Pancreas (tissue), 10 donors: Measurements from ENCODE around the gene PP2D1. TPM values are rescaled to one million over a fixed set of nuclear protein-coding genes. Genes with fewer than 3 reads are reported as not detected.
"Not testable (repeated sequence)": the region's sequence is repeated elsewhere in the genome, so short reads cannot be mapped to it uniquely, and the experiment has no call there.

Experiments used
- ATAC-seq, 4 donors: fragments of 200-7000 bp; cut with Tn5 transposase; one replicate each; pipeline versions ENCODE4 v1.8.0 to v1.9.1; 2020; ENCODE audit warnings: mild to moderate bottlenecking in 4 of 4, moderate library complexity in 4 of 4
- DNase-seq, 6 donors: peaks; one replicate each; pipeline ENCODE4 v3.0.0-alpha.2; 2020
- FAIRE-seq: peaks from 2 replicates; lab custom pipeline; 2012; peaks lifted over from hg19 to GRCh38; lab: Jason Lieb, UNC
- H3K27ac ChIP-seq, 4 donors: fragments of 200-600 bp; sonication (generic); 1 replicate in 3 of 4; 2 replicates in 1 of 4; pipeline versions ENCODE4 v1.5.0 to v1.8.0; 2020
- H3K27me3 ChIP-seq, 4 donors: fragments of 200-600 bp; one replicate each; pipeline ENCODE4 v1.8.0; 2021
- H3K36me3 ChIP-seq, 3 donors: fragments of 200-600 bp; sonication (generic) in 1 of 3; one replicate each; pipeline versions ENCODE4 v1.5.0 to v1.8.0; 2020 to 2021
- H3K4me1 ChIP-seq, 3 donors: fragments of 200-600 bp; one replicate each; pipeline ENCODE4 v1.8.0; 2021
- H3K4me3 ChIP-seq, 4 donors: fragments of 200-600 bp; sonication (generic) in 2 of 4; one replicate each; pipeline versions ENCODE4 v1.5.0 to v1.8.0; 2020 to 2021
- H3K9me3 ChIP-seq, 4 donors: fragments of 200-600 bp; one replicate each; pipeline ENCODE4 v1.8.0; 2021
- CTCF ChIP-seq, 4 donors: fragments of 200-600 bp; sonication (generic) in 3 of 4; IDR thresholded peaks; one replicate each; pipeline versions ENCODE4 v1.5.0 to v1.8.0; 2021; ENCODE audit warnings: antibody characterized with exemption in 4 of 4
- WGBS, 2 donors: extraction: QIAGEN DNeasy Blood & Tissue Kit; methylation state at CpG; one replicate each; pipeline ENCODE4 v1.1.7; 2013; 5-methylcytosine and 5-hydroxymethylcytosine counted together
- intact Hi-C, 3 donors: fragments of 100-400 bp; cut with DNase I; formaldehyde crosslinking; loops; one replicate each; pipeline versions ENCODE4 v1.11.1 to v1.14.2; 2022
- polyA plus RNA-seq, 2 donors: library from polyadenylated mRNA; stranded (reverse); fragments of 200-250 nt; gene quantifications; one replicate each; pipeline ENCODE4 v1.2.3, GENCODE V29; 2013
- total RNA-seq, 6 donors: library from RNA; stranded (reverse); fragmentation: NEBNext Ultra II Directional in 4 of 6; extraction: Animal tissue kit (Norgen Biotek cat#: 25700) in 4 of 6; gene quantifications; one replicate each; pipeline versions ENCODE4 v1.2.1 to v1.2.4, GENCODE V29; 2021 to 2023
- donor health status: healthy with polysubstance abuse.
- donor health status: DM: no; HTN: no; CAD: no; lungs with moderate emphysema.
- donor health status: DM: no; HTN: no; CAD: no.
- donor health status: control.
- donor health status: control.
- donor health status: Bipolar disorder and iron deficiency.
- donor health status: DM: yes; HTN: yes; CAD: no.
- donor health status: DM: no; HTN: no; CAD: no.
- donor health status: DM: no; HTN: no; CAD: no.
- donor health status: DM: yes; HTN: yes; CAD: no.

Gene PP2D1
- total and polyA plus RNA-seq, 8 donors, result not detected

GRCh38 chr3:20038699-20039465 lies 26.8 kb upstream of the PP2D1 start:
- FAIRE-seq (no peak), ATAC-seq (no peak), DNase-seq (no peak)
- Histone ChIP-seq H3K4me1 (peaks cover 0 to 30% (median 21%) of the 10 kb centered on the region in 3 donors), H3K27me3 (no peaks in the 10 kb centered on the region), H3K36me3 (no peaks in the 10 kb centered on the region), H3K9me3 (no peaks in the 10 kb centered on the region), H3K27ac (peak overlapping the region; percentile 89 to 98 (median 92)), H3K4me3 (peak overlapping the region; percentile 49 to 84 (median 70))
- 7 to 9% methylated on average over 16 of the region's 16 CpGs for WGBS, 2 donors
- intact Hi-C loops, result loop anchor here in 1 of 3 donors (10.0 kb wide), 1 partner anchor 146 kb away; the partner anchor contains the start of gene SGO1
- TF ChIP-seq CTCF (IDR thresholded peaks at IDR 0.05), result no peak

GRCh38 chr3:20037255-20037996 lies 25.4 kb upstream of the PP2D1 start:
- WGBS, 2 donors, result 65 to 83% methylated on average over 1 of the region's 1 CpG
- intact Hi-C loops, result loop anchor here in 1 of 3 donors (10.0 kb wide), 1 partner anchor 147 kb away; the partner anchor contains the start of gene SGO1
- H3K36me3 ChIP-seq, result no peaks in the 10 kb centered on the region
- H3K4me1 ChIP-seq, result peaks cover 0 to 15% (median 9%) of the 10 kb centered on the region in 3 donors
- H3K27ac ChIP-seq, result no peak overlapping the region
- no peaks in the 10 kb centered on the region for H3K9me3 ChIP-seq
- FAIRE-seq (no peak), ATAC-seq (no peak), DNase-seq (no peak)
- H3K27me3 ChIP-seq, result no peaks in the 10 kb centered on the region
- no peak overlapping the region for H3K4me3 ChIP-seq
- TF ChIP-seq CTCF (IDR thresholded peaks at IDR 0.05), result no peak

- no peak overlapping the region for H3K4me3 ChIP-seq
- no peak for FAIRE-seq
- no peak overlapping the region for H3K27ac ChIP-seq
- no peaks in the 10 kb centered on the region for H3K9me3 ChIP-seq
- ATAC-seq, result no peak
- no peaks in the 10 kb centered on the region for H3K36me3 ChIP-seq
- DNase-seq, result no peak
- H3K27me3 ChIP-seq, result no peaks in the 10 kb centered on the region
- TF ChIP-seq CTCF (IDR thresholded peaks at IDR 0.05), result no peak
- 73 to 80% methylated on average over 4 of the region's 4 CpGs for WGBS, 2 donors
- H3K4me1 ChIP-seq, result peaks cover 0 to 6% (median 0%) of the 10 kb centered on the region in 3 donors
- intact Hi-C loops, result loop anchor here in 1 of 3 donors (10.0 kb wide), 1 partner anchor 150 kb away; the partner anchor contains the start of gene SGO1
Observed at GRCh38 chr3:20035019-20035418, 23.0 kb upstream of the PP2D1 start.

- H3K9me3 ChIP-seq, H3K36me3 ChIP-seq, H3K4me1 ChIP-seq, ATAC-seq, H3K27ac ChIP-seq, H3K27me3 ChIP-seq, FAIRE-seq, H3K4me3 ChIP-seq, DNase-seq: not testable (repeated sequence)
- 91 to 95% methylated on average over 7 of the region's 7 CpGs for WGBS, 2 donors
- intact Hi-C loops, result loop anchor here in 1 of 3 donors (10.0 kb wide), 1 partner anchor 153 kb away; the partner anchor contains the start of gene SGO1
Observed at GRCh38 chr3:20031939-20032338, 19.9 kb upstream of the PP2D1 start.

- Histone ChIP-seq H3K9me3 (no peaks in the 10 kb centered on the region), H3K4me1 (peaks cover 0 to 3% (median 0%) of the 10 kb centered on the region in 3 donors), H3K4me3 (no peak overlapping the region), H3K36me3 (no peaks in the 10 kb centered on the region), H3K27ac (no peak overlapping the region), H3K27me3 (no peaks in the 10 kb centered on the region)
- FAIRE-seq (no peak), ATAC-seq (no peak), DNase-seq (no peak)
- WGBS, 2 donors, result 79 to 87% methylated on average over 7 of the region's 7 CpGs
- intact Hi-C loops, result no loop called here
- no peak for TF ChIP-seq CTCF (IDR thresholded peaks at IDR 0.05)
Observed at GRCh38 chr3:20028905-20029331, 16.9 kb upstream of the PP2D1 start.
